ENCODE results near the gene SNED1. TPM values are rescaled to one million over a fixed set of nuclear protein-coding genes. Genes with fewer than 3 reads are reported as not detected.

The SNED1 gene
- total and polyA plus RNA-seq, 3 experiments from 2014 or later = 0.90 to 3.5 (median 1.8) TPM

DNA sequence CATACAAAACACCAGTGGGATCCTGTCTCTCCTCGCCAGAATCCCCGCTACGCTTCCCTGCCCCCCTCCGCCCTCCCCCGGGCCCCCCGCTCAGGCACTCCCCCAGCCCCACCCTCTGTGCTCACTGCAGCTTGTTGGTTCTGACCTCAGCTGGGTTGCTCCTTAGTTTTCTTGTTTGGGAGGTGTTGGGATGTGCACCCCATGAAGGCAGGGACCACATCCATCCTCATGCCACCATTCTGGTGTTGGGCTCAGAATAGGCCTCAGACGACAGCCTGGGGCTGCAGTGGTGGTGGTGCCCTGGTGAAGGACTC, 4.6 kb downstream of the SNED1 start:
- Mint-ChIP-seq H3K9me3 (peaks cover 10 to 28% (median 19%) of the 10 kb centered on the region in 5 donors), H3K4me1 (peaks cover 0 to 10% (median 0%) of the 10 kb centered on the region in 3 donors), H3K4me3 (no peak overlapping the region), H3K36me3 (no peaks in the 10 kb centered on the region), H3K27me3 (peaks cover 14 to 21% of the 10 kb centered on the region in 2 donors), H3K27ac (no peak overlapping the region)
- Histone ChIP-seq H3K27me3 (ENCODE audit: insufficient read depth, low read length, poor library complexity, severe bottlenecking) (no peaks in the 10 kb centered on the region), H3K9me3 (ENCODE audit: low read length) (peaks cover 7% of the 10 kb centered on the region), H3K4me1 (ENCODE audit: insufficient read depth, low read length) (no peaks in the 10 kb centered on the region), H3K27ac (ENCODE audit: low read depth, low read length) (no peak overlapping the region), H3K36me3 (ENCODE audit: insufficient read depth, low read length) (no peaks in the 10 kb centered on the region), H3K4me3 (ENCODE audit: low read length) (no peak overlapping the region)
- CTCF ChIA-PET = no interaction called here
- POLR2A ChIA-PET = no interaction called here
- DNase-seq = no peak

DNA sequence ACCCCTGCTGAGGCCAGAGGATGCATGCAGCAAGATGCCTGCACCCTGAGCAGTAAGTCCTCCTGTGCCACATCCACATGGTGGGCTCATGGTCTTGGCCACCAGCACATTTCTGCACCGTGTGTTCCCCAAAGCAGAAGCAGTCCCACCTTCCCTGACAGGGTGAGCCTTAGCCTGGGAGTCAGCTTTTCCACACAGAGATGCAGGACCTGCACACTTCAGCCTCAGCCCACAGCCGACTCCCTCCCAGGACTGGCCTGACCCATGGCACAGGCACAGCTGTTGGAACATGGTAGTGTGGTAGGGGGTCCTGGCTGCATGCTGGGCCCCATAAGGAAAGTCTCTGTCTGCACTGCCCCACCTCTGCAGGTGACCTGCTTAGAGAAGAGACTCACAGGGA, 5.0 kb downstream of the SNED1 start:
- Histone ChIP-seq H3K36me3 (ENCODE audit: insufficient read depth, low read length) (no peaks in the 10 kb centered on the region), H3K4me1 (ENCODE audit: insufficient read depth, low read length) (no peaks in the 10 kb centered on the region), H3K27ac (ENCODE audit: low read depth, low read length) (no peak overlapping the region), H3K4me3 (ENCODE audit: low read length) (no peak overlapping the region), H3K27me3 (ENCODE audit: insufficient read depth, low read length, poor library complexity, severe bottlenecking) (no peaks in the 10 kb centered on the region), H3K9me3 (ENCODE audit: low read length) (peaks cover 7% of the 10 kb centered on the region)
- ChIA-PET CTCF (no interaction called here), POLR2A (no interaction called here)
- Mint-ChIP-seq H3K36me3 (no peaks in the 10 kb centered on the region), H3K27me3 (peaks cover 14 to 23% of the 10 kb centered on the region in 2 donors), H3K27ac (no peak overlapping the region), H3K9me3 (peaks cover 10 to 28% (median 19%) of the 10 kb centered on the region in 5 donors), H3K4me1 (peaks cover 0 to 10% (median 0%) of the 10 kb centered on the region in 3 donors), H3K4me3 (no peak overlapping the region)
- peak in 1 of 5 donors; percentile 18 for DNase-seq

DNA sequence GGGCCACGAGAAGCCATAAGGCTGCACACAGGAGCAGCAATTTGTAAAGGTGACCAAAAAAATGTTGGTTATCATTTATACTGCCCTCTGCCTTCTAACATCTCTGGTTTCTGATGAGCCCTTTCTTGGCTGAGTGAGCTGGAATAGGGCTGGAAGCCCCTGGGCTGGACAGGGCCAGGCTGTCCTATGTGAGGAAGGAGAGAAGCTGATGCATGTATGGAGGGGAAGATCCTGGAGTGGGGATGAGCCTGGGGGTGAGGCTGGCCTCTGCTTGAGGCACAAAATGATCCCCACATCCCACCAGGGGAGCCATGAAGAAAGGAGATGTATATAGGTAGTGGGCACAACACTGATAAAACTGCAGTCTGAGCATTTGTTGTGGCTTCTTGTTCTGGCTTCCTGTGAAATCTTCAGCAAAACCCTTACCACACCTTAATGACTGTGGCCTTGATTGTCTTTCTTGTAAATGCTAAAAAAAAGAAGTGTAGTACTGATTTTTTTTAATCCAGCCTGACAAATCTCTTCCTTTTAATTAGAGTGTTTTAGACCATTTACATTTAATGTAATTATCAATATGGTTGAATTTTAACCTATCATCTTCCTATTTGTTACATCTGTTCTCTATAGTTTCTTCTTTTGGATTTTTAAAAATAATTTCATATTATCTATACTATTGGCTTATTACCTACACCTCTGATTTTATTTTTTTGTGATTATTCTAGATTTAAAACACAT, 5.6 kb downstream of the SNED1 start:
- no peak for DNase-seq
- Histone ChIP-seq H3K36me3 (ENCODE audit: insufficient read depth, low read length) (no peaks in the 10 kb centered on the region), H3K4me1 (ENCODE audit: insufficient read depth, low read length) (peaks cover 3% of the 10 kb centered on the region), H3K9me3 (ENCODE audit: low read length) (peaks cover 7% of the 10 kb centered on the region), H3K27me3 (ENCODE audit: insufficient read depth, low read length, poor library complexity, severe bottlenecking) (no peaks in the 10 kb centered on the region), H3K27ac (ENCODE audit: low read depth, low read length) (no peak overlapping the region), H3K4me3 (ENCODE audit: low read length) (peak overlapping the region; percentile 19)
- peak overlapping the region in 1 of 7 donors; percentile 40 for H3K4me3 Mint-ChIP-seq
- H3K36me3 Mint-ChIP-seq = no peaks in the 10 kb centered on the region
- H3K27me3 Mint-ChIP-seq = peaks cover 14 to 30% of the 10 kb centered on the region in 2 donors
- H3K9me3 Mint-ChIP-seq = peaks cover 10 to 28% (median 19%) of the 10 kb centered on the region in 5 donors
- peaks cover 0 to 13% (median 0%) of the 10 kb centered on the region in 3 donors for H3K4me1 Mint-ChIP-seq
- ChIA-PET POLR2A (no interaction called here), CTCF (no interaction called here)
- no peak overlapping the region for H3K27ac Mint-ChIP-seq

DNA sequence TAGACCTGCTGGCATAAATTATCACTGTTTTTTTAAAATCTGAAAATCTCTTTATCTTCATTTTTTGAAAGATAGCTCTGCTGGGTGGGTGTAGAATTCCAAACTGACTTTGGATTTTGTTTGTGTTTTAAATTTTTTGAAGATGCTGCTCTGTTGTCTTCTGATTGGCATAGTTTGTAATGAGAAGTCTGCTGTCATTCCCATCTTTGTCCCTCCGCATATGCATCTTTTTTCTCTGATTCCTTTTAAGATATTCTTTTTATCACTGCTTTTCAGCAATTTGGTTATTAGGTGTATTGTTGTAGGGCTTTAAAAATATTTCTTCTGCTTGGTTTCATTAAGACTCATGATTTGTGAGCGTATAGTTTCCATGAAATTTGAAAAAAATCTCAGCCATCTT, 7.2 kb downstream of the SNED1 start:
- POLR2A ChIA-PET = no interaction called here
- peaks cover 10 to 28% (median 19%) of the 10 kb centered on the region in 5 donors for H3K9me3 Mint-ChIP-seq
- H3K27ac Mint-ChIP-seq = peak overlapping the region in 1 of 8 donors; percentile 7
- H3K36me3 Mint-ChIP-seq = no peaks in the 10 kb centered on the region
- Histone ChIP-seq H3K36me3 (ENCODE audit: insufficient read depth, low read length) (no peaks in the 10 kb centered on the region), H3K4me3 (ENCODE audit: low read length) (no peak overlapping the region), H3K27ac (ENCODE audit: low read depth, low read length) (no peak overlapping the region), H3K4me1 (ENCODE audit: insufficient read depth, low read length) (peaks cover 18% of the 10 kb centered on the region), H3K27me3 (ENCODE audit: insufficient read depth, low read length, poor library complexity, severe bottlenecking) (no peaks in the 10 kb centered on the region), H3K9me3 (ENCODE audit: low read length) (peaks cover 7% of the 10 kb centered on the region)
- no peak overlapping the region for H3K4me3 Mint-ChIP-seq
- CTCF ChIA-PET = no interaction called here
- peaks cover 17 to 20% of the 10 kb centered on the region in 2 donors for H3K27me3 Mint-ChIP-seq
- peaks cover 0 to 15% (median 0%) of the 10 kb centered on the region in 3 donors for H3K4me1 Mint-ChIP-seq
- no peak for DNase-seq

DNA sequence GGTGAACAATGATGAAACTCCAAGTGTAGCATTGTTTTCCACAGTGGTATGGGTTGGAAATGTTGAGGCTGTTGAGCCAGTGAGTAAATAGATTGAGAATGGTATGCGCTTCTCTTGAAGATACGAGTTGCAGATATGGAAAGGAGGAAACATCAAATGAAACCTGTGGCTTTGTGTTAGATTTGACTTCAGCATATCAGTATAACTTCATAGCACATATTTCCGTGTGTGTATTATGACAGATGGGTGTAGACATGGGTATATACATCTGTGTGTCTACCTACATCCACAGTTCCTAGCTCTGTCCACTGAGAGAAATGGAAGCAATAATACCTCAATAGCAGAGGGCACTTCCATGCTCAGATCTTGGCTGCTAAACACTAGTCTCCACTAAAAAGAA, 8.0 kb downstream of the SNED1 start:
- Mint-ChIP-seq H3K27me3 (peaks cover 9 to 14% of the 10 kb centered on the region in 2 donors), H3K4me3 (no peak overlapping the region), H3K27ac (peak overlapping the region in 1 of 8 donors; percentile 21), H3K36me3 (no peaks in the 10 kb centered on the region), H3K9me3 (peaks cover 10 to 28% (median 18%) of the 10 kb centered on the region in 5 donors), H3K4me1 (peaks cover 0 to 15% (median 0%) of the 10 kb centered on the region in 3 donors)
- Histone ChIP-seq H3K27me3 (ENCODE audit: insufficient read depth, low read length, poor library complexity, severe bottlenecking) (no peaks in the 10 kb centered on the region), H3K9me3 (ENCODE audit: low read length) (peaks cover 7% of the 10 kb centered on the region), H3K4me1 (ENCODE audit: insufficient read depth, low read length) (peaks cover 22% of the 10 kb centered on the region), H3K36me3 (ENCODE audit: insufficient read depth, low read length) (no peaks in the 10 kb centered on the region), H3K27ac (ENCODE audit: low read depth, low read length) (no peak overlapping the region), H3K4me3 (ENCODE audit: low read length) (no peak overlapping the region)
- DNase-seq = no peak
- ChIA-PET POLR2A (no interaction called here), CTCF (no interaction called here)

DNA sequence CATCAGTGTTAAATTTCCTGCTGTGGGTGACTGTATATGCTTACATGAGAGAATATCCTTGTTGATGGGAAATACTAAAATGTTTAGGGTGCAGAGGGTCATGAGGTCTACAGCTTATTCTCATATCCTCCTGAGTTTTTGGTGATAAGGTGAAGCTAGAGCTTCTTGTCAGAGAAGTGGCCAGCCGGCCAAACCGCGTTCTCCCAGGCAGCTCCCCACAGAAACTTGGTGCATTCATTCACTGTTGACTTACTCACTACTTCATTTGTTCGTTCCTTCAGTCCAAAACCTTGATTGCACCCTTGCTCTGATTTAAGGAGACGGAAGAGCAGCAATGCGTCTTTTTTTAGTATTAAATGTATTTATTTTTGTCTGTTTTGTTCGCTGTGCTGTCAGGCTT, 8.7 kb downstream of the SNED1 start:
- Histone ChIP-seq H3K4me1 (ENCODE audit: insufficient read depth, low read length) (peaks cover 25% of the 10 kb centered on the region), H3K9me3 (ENCODE audit: low read length) (peaks cover 7% of the 10 kb centered on the region), H3K36me3 (ENCODE audit: insufficient read depth, low read length) (no peaks in the 10 kb centered on the region), H3K27ac (ENCODE audit: low read depth, low read length) (no peak overlapping the region), H3K4me3 (ENCODE audit: low read length) (no peak overlapping the region), H3K27me3 (ENCODE audit: insufficient read depth, low read length, poor library complexity, severe bottlenecking) (no peaks in the 10 kb centered on the region)
- no peak for DNase-seq
- Mint-ChIP-seq H3K36me3 (no peaks in the 10 kb centered on the region), H3K27me3 (peaks cover 7 to 14% of the 10 kb centered on the region in 2 donors), H3K4me3 (no peak overlapping the region), H3K9me3 (peaks cover 10 to 28% (median 17%) of the 10 kb centered on the region in 5 donors), H3K4me1 (peaks cover 0 to 16% (median 0%) of the 10 kb centered on the region in 3 donors), H3K27ac (no peak overlapping the region)
- CTCF ChIA-PET = no interaction called here
- POLR2A ChIA-PET = no interaction called here

DNA sequence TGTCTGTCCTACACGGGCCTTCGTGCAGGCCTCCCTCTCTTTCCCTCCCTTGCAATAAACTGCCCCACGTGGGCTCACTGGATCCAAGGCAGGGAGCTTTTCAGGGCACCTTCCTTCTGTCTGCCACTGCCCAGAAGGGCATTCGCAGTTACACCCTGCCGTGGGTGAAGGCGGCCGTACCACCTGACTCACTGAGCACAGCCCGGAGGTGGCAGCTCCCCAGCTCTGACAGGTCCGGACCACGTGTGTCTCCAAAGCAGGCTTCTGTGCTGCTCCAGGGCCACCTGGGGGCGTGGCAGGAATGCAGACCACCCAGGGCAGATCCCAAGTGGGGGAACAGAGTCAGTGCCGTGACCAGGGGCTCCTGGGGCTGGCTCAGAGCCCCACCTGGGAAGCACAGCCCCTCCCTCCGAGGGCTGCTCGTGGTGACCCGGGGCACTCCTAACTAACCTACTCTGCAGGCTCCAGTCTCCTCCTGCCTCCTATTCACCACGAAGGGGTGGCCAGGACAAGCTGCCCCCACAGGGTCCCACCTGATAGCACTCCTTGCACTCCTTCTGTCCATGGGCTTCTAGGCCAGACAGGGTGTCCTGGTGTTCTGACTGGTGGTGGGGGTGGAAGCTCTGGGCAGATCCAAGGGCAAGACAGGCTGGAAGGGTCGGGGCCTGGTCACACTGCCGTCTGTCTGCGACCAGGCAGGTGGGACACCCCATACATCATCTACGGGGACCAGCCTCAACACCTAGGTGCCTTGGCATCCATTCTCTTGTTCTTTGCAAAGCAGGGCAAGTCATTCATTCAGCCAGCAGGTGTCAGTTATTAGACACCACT, 9.7 kb downstream of the SNED1 start:
- no peak overlapping the region for H3K27ac Mint-ChIP-seq
- peaks cover 10 to 28% (median 17%) of the 10 kb centered on the region in 5 donors for H3K9me3 Mint-ChIP-seq
- peaks cover 7% of the 10 kb centered on the region for H3K9me3 ChIP-seq (ENCODE audit: low read length)
- H3K27ac ChIP-seq (ENCODE audit: low read depth, low read length) = no peak overlapping the region
- CTCF ChIA-PET = no interaction called here
- H3K4me1 ChIP-seq (ENCODE audit: insufficient read depth, low read length) = peaks cover 25% of the 10 kb centered on the region
- H3K36me3 ChIP-seq (ENCODE audit: insufficient read depth, low read length) = no peaks in the 10 kb centered on the region
- H3K4me3 ChIP-seq (ENCODE audit: low read length) = no peak overlapping the region
- H3K4me3 Mint-ChIP-seq = no peak overlapping the region
- H3K36me3 Mint-ChIP-seq = no peaks in the 10 kb centered on the region
- no peak for DNase-seq
- peaks cover 9 to 19% of the 10 kb centered on the region in 2 donors for H3K27me3 Mint-ChIP-seq
- no peaks in the 10 kb centered on the region for H3K27me3 ChIP-seq (ENCODE audit: insufficient read depth, low read length, poor library complexity, severe bottlenecking)
- POLR2A ChIA-PET = no interaction called here
- H3K4me1 Mint-ChIP-seq = peaks cover 3 to 21% (median 4%) of the 10 kb centered on the region in 3 donors

DNA sequence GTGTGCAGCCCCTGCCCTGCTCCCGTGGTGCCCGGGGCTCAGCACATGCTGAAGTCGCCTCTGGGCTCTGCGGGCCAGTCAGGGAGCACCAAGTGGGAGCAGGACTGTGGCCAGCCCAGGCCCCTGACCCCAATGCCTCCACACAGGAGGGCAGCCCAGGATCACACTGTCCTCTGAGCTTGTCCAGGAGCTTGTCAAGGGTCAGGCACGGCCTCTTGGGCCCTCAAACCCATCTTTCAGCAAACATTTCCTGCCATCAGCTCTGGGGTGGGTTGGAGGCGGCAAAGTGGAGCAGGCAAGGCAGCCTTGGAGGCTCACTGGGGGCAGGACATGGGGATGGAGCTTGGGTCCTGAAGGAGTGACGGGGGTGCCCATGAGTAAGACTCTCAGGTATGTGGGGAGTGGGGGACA, 10.3 kb downstream of the SNED1 start:
- no peak for DNase-seq
- Mint-ChIP-seq H3K27ac (peak overlapping the region in 4 of 8 donors; percentile 23 to 81 (median 34)), H3K36me3 (no peaks in the 10 kb centered on the region), H3K4me1 (peaks cover 3 to 21% (median 4%) of the 10 kb centered on the region in 3 donors), H3K27me3 (peaks cover 9 to 19% of the 10 kb centered on the region in 2 donors), H3K4me3 (peak overlapping the region in 1 of 7 donors; percentile 13), H3K9me3 (peaks cover 10 to 23% (median 15%) of the 10 kb centered on the region in 5 donors)
- Histone ChIP-seq H3K9me3 (ENCODE audit: low read length) (peaks cover 5% of the 10 kb centered on the region), H3K27me3 (ENCODE audit: insufficient read depth, low read length, poor library complexity, severe bottlenecking) (no peaks in the 10 kb centered on the region), H3K4me1 (ENCODE audit: insufficient read depth, low read length) (peaks cover 25% of the 10 kb centered on the region), H3K36me3 (ENCODE audit: insufficient read depth, low read length) (no peaks in the 10 kb centered on the region), H3K4me3 (ENCODE audit: low read length) (no peak overlapping the region), H3K27ac (ENCODE audit: low read depth, low read length) (no peak overlapping the region)
- ChIA-PET CTCF (no interaction called here), POLR2A (no interaction called here)
